Measurements from ENCODE around the gene UVRAG.
A peak's percentile ranks its signal among the peaks of the same experiment; 100 is the strongest.

Gene UVRAG

GRCh38 chr11:76173663-76174062 lies 358.7 kb downstream of the UVRAG start:
- H3K36me3 ChIP-seq (ENCODE audit: control insufficient read depth in 2 of 2, insufficient read depth in 1 of 2, low read length in 2 of 2), result no peaks in the 10 kb centered on the region
- H3K4me1 ChIP-seq (ENCODE audit: control insufficient read depth, insufficient read depth, low read length), result no peaks in the 10 kb centered on the region
- TF ChIP-seq ZNF585B (tag by site-specific recombination; IDR thresholded peaks at IDR 0.05) (no peak), ZBTB11 (tag by site-specific recombination; conservative IDR thresholded peaks at IDR 0.05; ENCODE audit: low read depth) (no peak), ZNF433 (tag by site-specific recombination; IDR thresholded peaks at IDR 0.05; ENCODE audit: low read depth) (no peak), BCL6B (tag by site-specific recombination; IDR thresholded peaks at IDR 0.05) (no peak), GLI2 (tag by site-specific recombination; IDR thresholded peaks at IDR 0.05; ENCODE audit: borderline replicate concordance, low read depth) (no peak), ZNF416 (tag by site-specific recombination; IDR thresholded peaks at IDR 0.05) (no peak), ZBTB1 (tag by site-specific recombination; IDR thresholded peaks at IDR 0.05) (no peak), AEBP2 (tag by site-specific recombination; IDR thresholded peaks at IDR 0.05; ENCODE audit: borderline replicate concordance) (no peak), MYNN (tag by site-specific recombination; IDR thresholded peaks at IDR 0.05; ENCODE audit: borderline replicate concordance) (no peak), ZNF645 (tag by site-specific recombination; IDR thresholded peaks at IDR 0.05) (no peak), ZNF398 (tag by site-specific recombination; IDR thresholded peaks at IDR 0.05) (no peak), ZNF324 (tag by site-specific recombination; IDR thresholded peaks at IDR 0.05) (no peak)
- no peaks in the 10 kb centered on the region for H3K9me3 ChIP-seq (ENCODE audit: control insufficient read depth, insufficient read depth, low read depth, low read length)
- no peak overlapping the region for H3K27ac ChIP-seq (ENCODE audit: extremely low read depth, low read depth, low read length)
- H3K4me3 ChIP-seq (ENCODE audit: low read depth, low read length), result no peak overlapping the region
- ChIA-PET CTCF (no interaction called here), POLR2A (no interaction called here)

GRCh38 chr11:76174330-76174729 lies 359.3 kb downstream of the UVRAG start:
- Histone ChIP-seq H3K4me1 (ENCODE audit: control insufficient read depth, insufficient read depth, low read length) (no peaks in the 10 kb centered on the region), H3K27ac (ENCODE audit: extremely low read depth, low read depth, low read length) (no peak overlapping the region), H3K4me3 (ENCODE audit: low read depth, low read length) (no peak overlapping the region), H3K36me3 (ENCODE audit: control insufficient read depth in 2 of 2, insufficient read depth in 1 of 2, low read length in 2 of 2) (no peaks in the 10 kb centered on the region), H3K9me3 (ENCODE audit: control insufficient read depth, insufficient read depth, low read depth, low read length) (no peaks in the 10 kb centered on the region)
- ChIA-PET POLR2A (no interaction called here), CTCF (interaction anchor here (0.5 kb wide), 1 partner anchor 953 kb away, joined by 3 read pairs; no protein-coding TSS in a partner anchor)
- TF ChIP-seq ZNF366 (tag by site-specific recombination; conservative IDR thresholded peaks at IDR 0.05) (peak; percentile 97), KLF9 (tag by site-specific recombination; IDR thresholded peaks at IDR 0.05; ENCODE audit: low read depth) (no peak), ZBTB17 (tag by site-specific recombination; IDR thresholded peaks at IDR 0.05) (peak; percentile 49; the same call in 1 of the 2 replicates)

Measured in HEK293 (cell line).